Measurements from ENCODE around the gene NAPEPLD.
"Not testable (repeated sequence)": the region's sequence is repeated elsewhere in the genome, so short reads cannot be mapped to it uniquely, and the experiment has no call there.

The NAPEPLD gene

GRCh38 chr7:103143868-103144267 is 5.0 kb downstream of the NAPEPLD start:
- DNase-seq: no peak

GRCh38 chr7:103142494-103142893 is 6.4 kb downstream of the NAPEPLD start:
- no peak for DNase-seq

- DNase-seq: no peak
Measured at GRCh38 chr7:103141753-103142404, 7.0 kb downstream of the NAPEPLD start.

GRCh38 chr7:103140685-103141084 is 8.2 kb downstream of the NAPEPLD start:
- no peak for DNase-seq

GRCh38 chr7:103140061-103140460 is 8.8 kb downstream of the NAPEPLD start:
- no peak for DNase-seq

- no peak for DNase-seq
Measured at GRCh38 chr7:103134836-103135554, 13.9 kb downstream of the NAPEPLD start.

- DNase-seq: no peak
Measured at GRCh38 chr7:103132995-103133688, 15.8 kb downstream of the NAPEPLD start.

- no peak for DNase-seq
Measured at GRCh38 chr7:103130901-103131624, 17.8 kb downstream of the NAPEPLD start.

GRCh38 chr7:103129702-103130549 is 19.0 kb downstream of the NAPEPLD start:
- no peak for DNase-seq

- DNase-seq: no peak
Measured at GRCh38 chr7:103127006-103127405, 21.9 kb downstream of the NAPEPLD start.

GRCh38 chr7:103124429-103124979 is 24.4 kb downstream of the NAPEPLD start:
- DNase-seq: no peak

- no peak for DNase-seq
Measured at GRCh38 chr7:103123529-103123928, 25.4 kb downstream of the NAPEPLD start.

- no peak for DNase-seq
Measured at GRCh38 chr7:103121641-103122040, 27.3 kb downstream of the NAPEPLD start.

- DNase-seq: no peak
Measured at GRCh38 chr7:103120362-103120761, 28.5 kb downstream of the NAPEPLD start.

- DNase-seq: no peak
Measured at GRCh38 chr7:103119791-103120291, 29.1 kb downstream of the NAPEPLD start.

- DNase-seq: no peak
Measured at GRCh38 chr7:103117465-103117864, 31.4 kb downstream of the NAPEPLD start.

GRCh38 chr7:103116991-103117390 is 31.9 kb downstream of the NAPEPLD start:
- no peak for DNase-seq

GRCh38 chr7:103116511-103116910 is 32.4 kb downstream of the NAPEPLD start:
- no peak for DNase-seq

- no peak for DNase-seq
Measured at GRCh38 chr7:103115771-103116170, 33.1 kb downstream of the NAPEPLD start.

GRCh38 chr7:103114576-103115008 is 34.3 kb downstream of the NAPEPLD start:
- DNase-seq: no peak

GRCh38 chr7:103113164-103113563 is 35.7 kb downstream of the NAPEPLD start:
- no peak for DNase-seq

- not testable (repeated sequence) for DNase-seq
Measured at GRCh38 chr7:103106703-103107070, 42.2 kb downstream of the NAPEPLD start.
